ENCODE measurements around the gene TRPV4.

TRPV4 gene

DNA sequence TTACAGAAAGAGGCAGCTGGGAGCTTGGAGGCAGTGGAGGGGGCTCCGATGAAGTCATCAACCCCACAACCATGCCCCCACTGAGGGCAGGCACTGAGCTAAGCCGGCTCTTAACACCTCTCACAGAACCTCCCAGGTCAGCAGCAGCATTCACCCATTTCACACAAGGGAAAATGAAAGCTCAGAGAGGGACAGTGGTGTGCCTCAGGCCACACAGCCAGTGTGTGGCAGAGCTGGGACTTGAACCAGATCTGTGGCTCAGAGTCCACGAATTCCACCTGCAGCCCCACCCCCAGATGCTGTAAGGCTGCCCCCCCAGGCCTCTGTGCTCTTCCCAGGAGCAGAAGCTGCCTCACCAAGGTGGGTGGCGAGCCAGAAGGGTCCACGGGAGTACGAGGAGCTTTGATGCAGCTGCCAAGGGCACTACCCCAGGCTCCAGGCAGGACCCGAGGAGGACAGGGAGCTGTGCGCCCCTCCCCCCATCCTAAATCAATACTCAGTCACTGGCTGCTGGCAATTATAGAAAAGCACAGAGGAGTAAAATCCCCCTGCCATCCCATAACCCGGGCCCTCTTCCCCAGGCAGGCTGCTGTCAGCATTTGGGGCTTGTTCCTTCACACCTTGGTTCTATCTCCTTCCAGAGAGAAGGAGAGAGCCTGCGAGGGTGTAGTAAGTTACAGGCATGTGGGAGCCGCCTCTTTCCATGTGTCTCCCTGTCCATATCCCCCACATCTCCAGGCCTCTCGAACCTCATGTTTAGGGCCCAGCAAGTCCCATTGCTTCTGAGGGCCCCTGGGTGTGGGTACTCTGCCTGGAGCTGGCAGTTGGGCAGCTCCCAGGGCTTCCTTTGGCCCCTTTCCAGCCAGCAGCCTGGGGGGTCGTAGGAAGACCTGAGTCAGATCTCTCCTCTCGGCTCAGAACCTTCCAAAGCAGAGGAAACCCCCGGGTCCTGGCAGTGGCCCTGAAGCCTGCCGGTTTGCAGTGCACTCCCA, 72.0 kb downstream of the TRPV4 start:
- no peak for DNase-seq (ENCODE audit: low read depth)

DNA sequence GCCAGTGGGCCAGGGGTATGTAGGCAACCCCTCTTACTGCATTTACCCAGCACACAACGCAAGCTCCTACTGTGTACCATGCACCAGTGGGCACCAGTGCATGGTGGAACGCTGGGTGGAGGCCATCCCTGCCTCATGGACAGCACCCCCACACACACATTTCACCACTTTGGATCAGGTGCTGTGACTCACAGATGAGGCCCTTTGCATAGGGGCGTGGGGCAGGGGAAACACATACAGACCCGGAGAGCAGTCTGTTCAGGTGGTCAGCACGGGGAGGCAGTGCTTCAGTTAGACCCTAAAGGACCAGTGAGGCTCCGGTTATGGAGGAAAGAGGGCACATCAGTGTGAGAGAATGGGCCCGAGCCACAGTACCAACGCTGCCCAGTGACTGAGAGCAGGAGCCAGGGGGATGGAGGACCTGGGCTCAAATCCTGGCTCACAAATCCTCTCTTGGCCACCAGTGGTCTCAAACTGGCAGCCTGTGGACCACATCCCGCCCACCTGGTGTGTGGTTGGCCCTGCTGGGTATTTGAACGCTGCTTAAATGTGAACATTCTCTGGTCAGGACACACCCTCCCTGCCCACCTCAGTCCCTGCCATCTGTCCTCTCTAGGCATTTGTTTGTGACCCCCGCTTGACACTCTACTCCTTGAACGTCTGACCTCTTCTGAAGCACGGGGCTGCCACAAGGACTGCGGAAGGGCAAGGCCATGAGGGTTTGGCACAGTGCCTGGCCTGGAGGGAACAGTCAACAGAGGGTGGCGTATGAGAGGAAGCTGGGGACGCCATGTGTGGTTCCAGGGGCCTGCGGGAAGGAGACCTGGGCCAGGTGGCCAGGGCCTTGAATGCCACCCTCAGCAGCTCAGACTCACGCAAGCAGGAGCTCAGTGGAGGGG, 72.9 kb downstream of the TRPV4 start:
- no peak for DNase-seq (ENCODE audit: low read depth)

DNA sequence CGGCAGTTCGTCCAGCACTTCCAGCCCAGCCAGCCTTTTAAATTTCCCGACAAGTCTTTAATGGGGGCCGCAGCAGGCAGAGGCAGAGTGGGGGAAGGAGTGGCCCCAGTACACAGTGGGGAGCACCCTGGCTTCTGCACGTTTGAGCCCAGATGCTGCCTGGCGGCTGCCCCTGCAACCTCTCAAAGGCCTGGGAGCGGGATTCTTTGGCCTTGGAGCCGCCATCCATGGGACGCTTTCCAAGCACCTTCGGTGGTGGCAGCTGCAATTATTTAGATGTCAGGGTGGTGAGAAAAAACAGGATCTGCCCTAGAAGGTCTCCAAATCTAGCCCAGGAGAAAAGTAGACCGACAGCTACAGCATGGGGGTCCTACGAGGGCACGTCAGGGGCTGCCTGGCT, 73.6 kb downstream of the TRPV4 start:
- DNase-seq (ENCODE audit: low read depth), result no peak

DNA sequence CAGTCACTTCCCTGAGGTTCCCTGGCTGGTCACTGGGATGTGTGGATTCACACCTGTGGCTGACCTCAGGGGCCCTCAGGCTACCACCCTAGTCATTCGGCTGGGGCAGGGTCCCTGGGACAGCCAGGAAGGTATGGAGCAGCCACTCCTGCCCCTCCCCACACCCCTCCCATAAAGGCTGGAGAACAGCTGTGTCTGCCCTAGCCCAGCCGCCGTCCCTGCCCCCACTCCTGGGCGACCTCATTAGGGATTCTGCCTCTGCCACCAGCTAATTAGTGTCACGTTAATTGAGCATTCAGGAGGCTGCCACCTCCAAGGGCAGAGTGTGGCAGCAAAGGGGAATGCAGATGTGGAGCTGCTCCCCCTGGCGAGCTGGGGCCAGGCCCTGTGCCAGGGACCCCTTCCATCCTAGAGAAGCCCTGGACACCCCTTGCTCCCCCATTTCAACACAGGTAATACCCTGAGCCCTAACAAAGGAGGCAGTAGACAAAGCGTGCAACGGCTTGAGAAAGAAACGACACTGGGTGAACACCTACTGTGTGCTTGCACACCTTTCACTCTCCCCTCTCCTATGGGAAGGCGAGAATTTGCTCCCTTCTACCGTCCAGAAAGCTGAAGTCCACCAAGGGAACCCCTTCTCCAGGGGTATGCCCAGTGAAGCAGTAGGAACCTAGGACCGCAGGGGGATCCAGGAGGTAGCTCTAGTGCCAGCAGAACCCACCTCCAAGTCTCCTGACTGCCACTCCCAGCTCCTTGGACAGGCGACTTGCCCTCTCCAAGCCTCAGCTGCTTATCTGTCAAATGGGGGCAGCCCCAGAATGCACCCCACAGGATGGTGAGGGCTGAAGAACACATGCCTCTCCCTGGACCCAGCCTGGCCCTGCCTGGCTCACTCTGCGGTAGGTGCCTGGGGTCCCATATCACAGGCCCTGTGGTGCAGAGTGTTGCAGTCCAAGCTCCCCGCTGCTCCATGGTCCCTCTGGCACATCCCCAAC, 74.5 kb downstream of the TRPV4 start:
- DNase-seq (ENCODE audit: low read depth), result no peak

DNA sequence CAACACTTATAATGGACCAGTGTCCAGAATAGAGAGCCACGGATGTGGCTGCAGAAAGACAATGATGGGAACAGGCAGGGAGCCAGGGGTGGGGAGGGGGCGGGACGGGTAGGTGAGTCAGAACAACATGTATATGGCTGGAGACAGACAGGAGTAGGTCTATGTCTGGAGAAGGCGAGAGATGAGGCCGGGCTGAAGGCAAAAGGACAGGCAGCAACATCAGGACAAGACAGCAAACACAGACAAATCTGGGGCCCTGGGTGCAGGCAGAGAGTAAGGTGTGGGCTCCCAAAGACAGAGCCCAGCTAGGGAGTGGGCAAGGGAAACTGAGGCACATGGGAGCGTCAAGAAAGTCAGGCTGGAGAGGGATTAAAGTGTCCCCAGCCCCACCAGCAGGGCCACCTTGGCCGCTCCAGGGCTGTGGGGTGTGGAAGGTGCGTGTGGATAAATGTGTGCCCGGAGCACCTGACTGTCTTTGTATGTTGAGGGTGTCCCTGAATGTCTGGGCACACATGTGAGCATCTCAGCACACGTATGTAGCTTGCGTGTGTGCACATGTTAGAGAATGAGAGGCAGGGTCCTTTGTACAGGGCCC, 75.4 kb downstream of the TRPV4 start:
- no peak for DNase-seq (ENCODE audit: low read depth)

DNA sequence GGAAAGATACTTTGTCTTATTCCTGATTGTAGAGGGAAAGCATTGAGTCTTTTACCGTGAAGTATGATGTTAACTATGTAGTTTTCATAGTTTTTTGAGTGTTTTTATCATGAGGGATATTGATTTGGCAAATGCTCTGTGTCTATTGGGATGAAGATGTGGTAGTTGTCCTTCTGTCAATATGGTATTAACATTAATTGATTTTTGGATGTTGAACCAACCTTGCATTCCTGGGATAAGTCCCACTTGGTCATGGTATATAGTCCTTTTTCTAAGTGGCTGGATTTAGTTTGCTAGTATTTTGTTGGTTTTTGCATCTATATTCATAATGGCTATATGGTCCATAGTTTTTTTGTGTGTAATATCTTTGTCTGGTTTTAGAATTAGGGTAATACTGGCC, 76.7 kb downstream of the TRPV4 start:
- DNase-seq (ENCODE audit: low read depth), result no peak

DNA sequence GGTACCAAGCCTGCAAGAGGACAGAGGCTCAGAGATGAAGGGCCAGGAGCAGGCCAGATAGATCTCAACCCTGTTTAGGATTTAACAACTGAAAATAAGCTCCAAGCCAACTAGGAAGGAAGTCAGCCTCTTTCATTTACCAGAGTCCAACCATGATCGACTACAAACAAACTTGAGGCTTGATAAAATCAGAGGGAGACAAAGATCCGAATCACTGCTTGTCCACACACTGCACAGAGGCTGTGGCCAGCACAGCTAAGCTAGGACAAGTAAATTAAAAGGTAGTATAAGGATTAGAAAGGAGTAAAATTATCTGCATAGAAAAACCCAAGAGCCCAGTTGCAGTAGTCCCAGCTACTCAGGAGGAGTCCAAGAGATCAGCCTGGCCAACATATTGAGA, 79.2 kb downstream of the TRPV4 start:
- no peak for DNase-seq (ENCODE audit: low read depth)

DNA sequence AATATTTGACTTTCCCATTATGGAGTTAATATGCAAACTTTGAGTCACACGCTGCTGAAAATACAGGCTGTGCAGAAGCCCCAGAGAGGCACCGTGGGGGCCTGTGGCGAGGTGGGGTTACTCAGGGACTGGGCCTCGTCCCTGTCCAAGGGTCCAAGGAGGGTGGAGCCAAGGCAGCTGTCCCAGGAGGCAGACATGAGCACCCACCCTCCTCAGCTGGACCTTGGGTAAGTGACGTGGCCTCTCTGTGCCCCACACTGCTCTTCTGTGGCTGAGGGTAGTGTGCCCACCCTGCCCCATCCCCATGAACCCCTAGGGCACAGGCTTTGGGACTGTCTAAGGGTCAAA, 80.2 kb downstream of the TRPV4 start:
- DNase-seq (ENCODE audit: low read depth), result no peak

DNA sequence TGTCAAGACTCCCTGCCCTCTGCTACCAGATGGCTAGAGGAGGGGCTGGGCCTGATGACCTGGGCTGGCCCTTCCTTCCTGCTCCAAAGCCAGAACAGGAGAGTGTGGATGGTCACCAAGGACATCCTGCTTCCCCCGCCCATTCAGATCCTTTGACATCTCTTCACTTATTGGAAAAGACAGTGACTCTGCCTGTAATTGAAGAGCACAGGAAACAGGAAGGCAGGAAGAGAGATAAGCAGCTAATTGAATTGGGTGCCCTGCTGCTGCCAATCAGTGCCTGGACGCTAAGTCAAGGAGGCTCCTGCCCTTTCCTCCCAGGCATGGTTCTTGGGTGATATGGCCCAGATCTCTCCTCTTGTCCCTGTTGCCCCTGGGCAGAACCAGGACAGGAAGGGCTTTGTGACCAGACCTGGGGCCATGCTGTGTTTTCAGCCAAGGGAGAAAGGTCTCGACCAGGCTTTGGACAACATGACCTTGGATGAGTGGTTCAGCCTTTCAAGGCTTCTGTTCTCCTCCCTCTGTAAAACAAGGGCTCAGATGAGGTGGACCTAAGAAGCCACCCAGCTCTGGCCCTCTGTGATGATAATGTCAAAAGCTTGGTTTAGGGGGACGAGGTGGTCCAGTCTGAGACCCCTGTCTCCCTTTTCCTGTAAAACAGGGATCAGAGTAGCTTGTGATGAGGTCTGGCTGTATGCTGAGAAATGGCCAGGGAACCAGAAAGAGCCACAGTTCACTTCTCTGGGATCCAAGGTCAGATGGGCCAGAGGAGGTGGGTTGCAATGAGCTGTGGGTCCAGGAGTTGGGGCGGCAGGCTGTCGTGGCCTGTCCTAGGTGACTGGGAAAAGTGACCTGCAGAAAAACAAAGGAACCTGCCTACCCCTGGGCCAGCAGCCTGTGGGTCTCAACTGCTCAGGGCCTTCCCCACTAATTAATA, 80.8 kb downstream of the TRPV4 start:
- no peak for DNase-seq (ENCODE audit: low read depth)

DNA sequence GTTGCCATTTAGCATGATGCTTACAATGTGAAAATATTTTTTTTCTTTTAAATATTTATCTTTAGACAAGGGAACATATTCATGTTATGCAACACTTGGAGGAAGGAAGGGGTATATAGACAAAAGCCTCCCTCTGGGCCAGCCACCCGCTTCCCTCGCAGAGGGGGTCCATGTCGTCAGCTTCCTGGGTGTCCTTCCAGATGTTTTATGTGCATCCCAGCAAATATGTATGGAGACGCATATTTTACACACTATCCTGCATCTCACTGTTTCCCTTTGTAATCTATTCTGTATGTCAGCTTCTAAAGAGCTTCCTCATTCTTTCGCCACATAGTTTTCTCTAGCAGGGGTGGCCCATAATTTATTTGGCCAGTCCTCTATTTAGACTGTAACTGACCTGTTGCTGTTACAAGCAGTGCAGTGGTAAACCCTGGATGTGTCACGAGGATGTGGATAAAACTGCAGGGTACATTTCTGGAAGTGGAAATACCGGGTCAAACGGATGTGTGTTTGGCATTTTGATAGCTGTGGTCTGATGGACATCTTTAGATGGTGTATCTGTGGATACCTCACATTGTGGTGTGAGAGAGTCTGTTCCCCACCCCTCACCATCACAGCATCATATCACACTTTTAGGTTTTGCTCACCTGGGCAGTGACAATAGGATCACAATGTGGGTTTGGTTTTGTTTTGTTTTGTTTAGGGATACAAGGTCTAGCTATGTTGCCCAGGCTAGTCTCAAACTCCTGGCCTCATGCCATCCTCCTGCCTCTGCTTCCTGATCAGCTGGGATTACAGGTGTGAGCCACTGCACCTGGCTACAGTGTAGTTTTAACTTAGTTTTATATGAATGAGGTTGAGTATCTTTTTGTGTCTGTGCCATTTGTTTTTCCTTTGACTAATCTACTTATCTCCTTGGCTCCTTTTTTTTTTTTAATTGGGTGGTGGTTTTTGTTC, 87.9 kb downstream of the TRPV4 start:
- DNase-seq (ENCODE audit: low read depth), result no peak

DNA sequence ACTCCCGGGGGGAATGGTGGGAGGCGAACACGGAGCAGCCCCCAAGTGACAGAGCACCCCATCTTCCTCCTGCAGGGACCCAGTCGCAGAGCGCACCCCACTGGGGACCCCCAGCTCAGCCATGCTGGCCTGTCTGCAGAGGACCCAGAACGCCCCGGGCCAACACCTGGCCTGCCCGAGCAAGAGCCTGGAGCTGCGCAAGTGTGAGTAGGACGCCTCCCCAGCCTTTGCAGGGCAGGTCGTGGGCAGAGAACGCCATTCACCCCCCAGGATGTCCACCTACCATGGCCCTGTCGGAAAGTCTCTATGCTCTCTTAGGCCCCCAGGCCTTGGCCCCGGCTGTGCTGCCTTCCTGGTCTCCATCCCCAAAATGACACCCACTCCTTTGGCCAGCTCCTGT, 89.2 kb downstream of the TRPV4 start:
- no peak for DNase-seq (ENCODE audit: low read depth)

DNA sequence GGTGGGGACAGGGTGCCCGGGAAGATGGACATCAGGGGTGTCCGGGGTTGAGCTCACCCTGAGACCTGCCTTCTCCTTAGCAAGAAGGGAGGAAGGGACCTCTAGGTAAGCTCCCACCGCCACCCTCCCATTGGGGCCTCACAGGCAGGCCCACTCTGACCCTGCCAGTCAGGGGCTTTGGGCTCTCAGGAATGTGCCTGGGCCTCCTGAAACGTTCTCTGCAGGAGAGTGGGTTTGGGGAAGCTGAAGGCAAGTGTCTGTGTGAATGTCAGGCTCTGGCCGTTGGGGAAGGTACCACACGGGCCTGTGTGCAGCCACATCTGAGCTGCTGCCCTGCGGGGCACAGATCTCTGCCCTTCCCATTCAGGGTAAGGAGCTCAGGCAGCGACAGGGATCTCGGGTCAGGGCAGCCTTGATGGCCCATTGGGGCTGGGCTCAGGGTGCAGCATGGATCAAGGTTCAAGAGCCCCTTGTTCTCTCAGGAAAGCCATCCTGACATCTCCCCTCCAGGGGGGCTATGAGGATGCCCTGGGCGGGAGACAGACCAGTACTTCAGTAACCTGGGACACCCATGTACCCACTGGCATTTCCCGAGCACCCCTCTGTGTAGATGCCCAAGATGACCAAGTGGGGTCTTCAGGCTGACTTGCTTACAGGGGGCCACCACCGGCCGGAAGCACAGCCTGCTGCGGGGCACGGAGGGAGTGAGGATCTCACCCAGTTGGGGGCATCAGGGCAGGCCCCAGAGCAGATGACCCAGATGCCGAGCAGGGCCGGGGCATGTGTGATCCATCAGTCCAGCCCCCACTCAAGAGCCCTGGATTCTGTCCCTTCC, 89.9 kb downstream of the TRPV4 start:
- no peak for DNase-seq (ENCODE audit: low read depth)

DNA sequence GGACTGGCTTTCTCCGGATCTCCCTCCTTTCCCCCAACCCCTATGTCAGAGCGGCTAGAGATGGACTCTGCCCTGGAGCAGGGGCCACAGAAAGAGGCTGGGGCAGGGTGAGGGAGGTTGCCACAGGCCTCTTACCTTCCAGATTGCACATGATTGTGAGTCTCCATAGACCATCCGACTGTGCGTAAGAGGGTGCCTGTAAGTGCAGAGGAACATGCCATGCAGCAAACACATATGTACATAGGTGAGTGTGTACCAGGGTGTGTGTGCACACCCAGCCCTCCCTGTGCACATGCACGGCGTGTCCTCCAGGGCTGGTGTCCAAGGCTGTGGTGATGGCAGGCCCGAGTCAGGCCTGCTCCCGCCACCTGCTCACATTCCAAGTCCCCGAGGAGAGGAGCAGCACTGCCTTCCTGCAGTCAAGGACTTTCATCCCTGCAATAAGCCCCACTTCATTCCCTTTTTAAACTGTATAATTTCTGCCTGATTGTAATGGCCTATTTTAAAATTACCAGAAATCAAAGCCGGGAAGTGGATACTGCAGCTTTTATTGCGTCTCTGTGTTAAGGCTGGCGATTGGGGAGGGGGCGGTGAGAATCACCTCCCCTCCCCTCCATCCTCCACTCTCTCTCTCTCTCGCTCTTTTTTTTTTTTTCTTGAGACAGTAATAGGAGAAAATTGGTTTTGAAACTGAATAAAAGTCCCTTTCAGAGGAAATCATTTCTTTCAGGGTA, 91.1 kb downstream of the TRPV4 start:
- DNase-seq (ENCODE audit: low read depth), result no peak

DNA sequence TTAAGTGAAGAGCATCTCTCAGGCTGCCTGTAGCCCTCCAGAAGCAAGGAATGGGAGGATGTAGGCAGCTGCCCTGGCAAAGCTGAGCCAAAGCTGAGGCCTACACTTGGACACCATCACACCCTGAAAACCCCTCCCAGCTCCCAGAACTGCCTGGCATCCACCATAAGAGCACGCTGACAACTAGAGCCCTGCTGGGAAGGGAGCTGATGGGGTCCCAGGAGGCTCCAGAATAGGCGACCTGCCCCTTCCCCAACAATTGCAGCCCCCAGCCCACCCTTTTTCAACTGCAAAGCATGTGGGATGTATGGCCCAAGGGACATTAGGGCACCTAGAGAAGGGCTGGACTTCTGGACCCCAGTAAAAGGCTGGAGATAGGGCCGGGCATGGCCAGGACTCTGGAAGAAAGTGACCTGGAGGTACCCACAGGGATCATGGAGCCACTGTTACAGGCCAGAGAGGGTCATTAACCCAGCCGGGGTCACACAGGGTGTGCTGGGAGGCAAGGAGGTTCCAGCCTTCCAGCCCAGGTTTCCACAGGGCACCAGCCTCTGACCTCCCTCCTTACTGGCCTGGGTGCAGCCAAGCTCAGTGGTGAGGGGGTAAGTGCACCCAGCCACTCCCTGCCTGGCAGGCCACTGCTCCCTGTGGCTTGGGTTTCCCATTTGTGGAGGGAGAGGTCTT, 91.8 kb downstream of the TRPV4 start:
- no peak for DNase-seq (ENCODE audit: low read depth)

DNA sequence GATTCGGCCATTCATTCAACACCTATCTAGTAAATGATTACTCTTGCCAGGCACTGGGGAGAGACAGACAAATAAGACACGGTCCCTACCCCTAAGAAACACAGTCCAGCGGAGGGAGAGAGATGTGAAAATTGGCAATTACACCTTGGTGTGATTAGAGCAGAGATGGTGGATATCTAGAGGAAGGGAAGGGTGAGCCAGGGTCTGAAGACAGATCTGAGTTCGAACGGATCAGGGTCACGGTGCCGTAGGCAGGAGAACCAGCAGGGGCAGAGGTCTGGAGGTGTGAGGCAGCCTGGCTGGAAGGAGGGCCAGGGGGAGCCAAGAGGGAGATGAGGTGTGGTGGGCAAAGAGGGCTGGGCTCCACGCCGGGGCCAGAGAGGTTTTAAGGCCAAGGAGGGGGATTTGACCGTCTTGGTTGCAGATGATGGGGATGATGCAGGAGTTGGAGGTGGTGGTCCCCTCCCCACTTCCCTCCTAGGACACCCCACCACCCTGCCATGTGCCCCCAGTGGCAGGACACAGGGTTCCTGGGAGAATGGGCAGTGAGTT, 92.4 kb downstream of the TRPV4 start:
- no peak for DNase-seq (ENCODE audit: low read depth)
